H1 (cell line): ENCODE data around the gene OASL.

Experiments
- NRF1 ChIP-seq: IDR thresholded peaks from 2 replicates; pipeline ENCODE4 v1.6.1; 2011; ENCODE audit warnings: mild to moderate bottlenecking, low read depth, low read length, improper control_type of control experiment
- POLR2A ChIP-seq, 2 experiments: IDR thresholded peaks; 1 replicate in 1 of 2; 2 replicates in 1 of 2; pipeline ENCODE4 v1.6.1; 2011; ENCODE audit warnings: low read depth in 2 of 2, low read length in 2 of 2, mild to moderate bottlenecking in 2 of 2; ENCODE audit errors: control extremely low read depth in 1 of 2
- POLR2AphosphoS5 ChIP-seq: IDR thresholded peaks from 2 replicates; pipeline ENCODE4 v1.6.1; 2011; ENCODE audit warnings: low read depth, low read length
- TEAD4 ChIP-seq: IDR thresholded peaks from 2 replicates; pipeline ENCODE4 v1.6.1; 2012; ENCODE audit warnings: low read depth, low read length, inconsistent platforms, mixed read lengths
- TF ChIP-seq, protein P1 (sequence below), 3 experiments: IDR thresholded peaks; 1 replicate in 2 of 3; 2 replicates in 1 of 3; pipeline versions ENCODE4 v1.5.1 to v1.6.1; 2011; ENCODE audit warnings: low read length in 3 of 3, mild to moderate bottlenecking in 3 of 3, inconsistent platforms in 2 of 3, low read depth in 1 of 3, moderate library complexity in 1 of 3; ENCODE audit not compliant: insufficient read depth in 1 of 3; ENCODE audit errors: control extremely low read depth in 1 of 3

- TF ChIP-seq POLR2A (IDR thresholded peaks at IDR 0.05; ENCODE audit: control extremely low read depth in 1 of 2, low read depth in 2 of 2, low read length in 2 of 2) (no peak), POLR2AphosphoS5 (no peak), NRF1 (no peak), TEAD4 (no peak)
- TF ChIP-seq, protein P1, sequence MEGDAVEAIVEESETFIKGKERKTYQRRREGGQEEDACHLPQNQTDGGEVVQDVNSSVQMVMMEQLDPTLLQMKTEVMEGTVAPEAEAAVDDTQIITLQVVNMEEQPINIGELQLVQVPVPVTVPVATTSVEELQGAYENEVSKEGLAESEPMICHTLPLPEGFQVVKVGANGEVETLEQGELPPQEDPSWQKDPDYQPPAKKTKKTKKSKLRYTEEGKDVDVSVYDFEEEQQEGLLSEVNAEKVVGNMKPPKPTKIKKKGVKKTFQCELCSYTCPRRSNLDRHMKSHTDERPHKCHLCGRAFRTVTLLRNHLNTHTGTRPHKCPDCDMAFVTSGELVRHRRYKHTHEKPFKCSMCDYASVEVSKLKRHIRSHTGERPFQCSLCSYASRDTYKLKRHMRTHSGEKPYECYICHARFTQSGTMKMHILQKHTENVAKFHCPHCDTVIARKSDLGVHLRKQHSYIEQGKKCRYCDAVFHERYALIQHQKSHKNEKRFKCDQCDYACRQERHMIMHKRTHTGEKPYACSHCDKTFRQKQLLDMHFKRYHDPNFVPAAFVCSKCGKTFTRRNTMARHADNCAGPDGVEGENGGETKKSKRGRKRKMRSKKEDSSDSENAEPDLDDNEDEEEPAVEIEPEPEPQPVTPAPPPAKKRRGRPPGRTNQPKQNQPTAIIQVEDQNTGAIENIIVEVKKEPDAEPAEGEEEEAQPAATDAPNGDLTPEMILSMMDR (IDR thresholded peaks at IDR 0.05; ENCODE audit: control extremely low read depth in 1 of 3, insufficient read depth in 1 of 3, low read depth in 1 of 3, low read length in 3 of 3): no peak
Measured at GRCh38 chr12:120983759-120984158, 55.3 kb downstream of the OASL start.
